GM12801 (cell line): ENCODE measurements around the gene PTPN20.

Experiments used
- TF ChIP-seq, protein P1 (sequence below): IDR thresholded peaks from one replicate; pipeline ENCODE4 v1.5.1; 2011; ENCODE audit warnings: control low read depth; ENCODE audit not compliant: insufficient read length; ENCODE audit errors: extremely low read depth

Gene PTPN20

GRCh38 chr10:47049906-47050305 is 138.7 kb downstream of the PTPN20 start:
- TF ChIP-seq, protein P1, sequence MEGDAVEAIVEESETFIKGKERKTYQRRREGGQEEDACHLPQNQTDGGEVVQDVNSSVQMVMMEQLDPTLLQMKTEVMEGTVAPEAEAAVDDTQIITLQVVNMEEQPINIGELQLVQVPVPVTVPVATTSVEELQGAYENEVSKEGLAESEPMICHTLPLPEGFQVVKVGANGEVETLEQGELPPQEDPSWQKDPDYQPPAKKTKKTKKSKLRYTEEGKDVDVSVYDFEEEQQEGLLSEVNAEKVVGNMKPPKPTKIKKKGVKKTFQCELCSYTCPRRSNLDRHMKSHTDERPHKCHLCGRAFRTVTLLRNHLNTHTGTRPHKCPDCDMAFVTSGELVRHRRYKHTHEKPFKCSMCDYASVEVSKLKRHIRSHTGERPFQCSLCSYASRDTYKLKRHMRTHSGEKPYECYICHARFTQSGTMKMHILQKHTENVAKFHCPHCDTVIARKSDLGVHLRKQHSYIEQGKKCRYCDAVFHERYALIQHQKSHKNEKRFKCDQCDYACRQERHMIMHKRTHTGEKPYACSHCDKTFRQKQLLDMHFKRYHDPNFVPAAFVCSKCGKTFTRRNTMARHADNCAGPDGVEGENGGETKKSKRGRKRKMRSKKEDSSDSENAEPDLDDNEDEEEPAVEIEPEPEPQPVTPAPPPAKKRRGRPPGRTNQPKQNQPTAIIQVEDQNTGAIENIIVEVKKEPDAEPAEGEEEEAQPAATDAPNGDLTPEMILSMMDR = no peak

GRCh38 chr10:47050618-47051455 is 139.6 kb downstream of the PTPN20 start:
- TF ChIP-seq, protein P1 = no peak

DNA sequence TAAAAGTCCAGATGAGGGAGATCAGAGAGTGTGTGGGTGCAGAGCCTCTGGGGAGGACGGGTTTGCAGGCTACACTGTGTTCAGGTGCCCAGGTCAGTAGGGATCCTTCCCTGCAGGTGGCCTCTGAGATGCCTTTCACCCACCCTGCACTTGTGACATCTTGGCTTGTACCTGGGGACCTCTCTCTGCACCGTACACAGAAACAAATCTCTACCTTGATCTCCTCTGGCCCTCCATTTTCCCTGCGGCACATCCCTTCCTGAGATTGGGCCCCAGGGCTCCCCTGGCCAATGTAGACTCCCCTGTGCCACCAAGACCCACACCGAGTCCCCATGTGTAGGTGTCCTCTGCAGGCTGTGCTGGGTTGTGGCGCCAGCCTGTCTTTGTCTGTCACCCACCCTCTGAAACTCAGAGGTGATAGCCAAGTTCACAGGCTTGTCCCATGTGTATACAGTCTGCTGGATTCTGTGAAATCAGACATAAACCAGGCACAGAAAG is 140.6 kb downstream of the PTPN20 start:
- TF ChIP-seq, protein P1 = no peak
